Activated B cell treated with CpG ODN at 0.5 μM for 24 hours (primary cell): ENCODE results near the gene HAT1. TPM values are rescaled to one million over a fixed set of nuclear protein-coding genes. Genes with fewer than 3 reads are reported as not detected.

Experiments
- ATAC-seq: fragments of 200-7000 bp; cut with Tn5 transposase; one replicate; pipeline ENCODE4 v1.10.0; 2021; ENCODE audit warnings: low read depth, mild to moderate bottlenecking, moderate library complexity
- CTCF ChIA-PET: fragments of 350-600 bp; sonication (Branson Sonifier 250); formaldehyde crosslinking; loops from one replicate; lab custom pipeline; 2021; ENCODE audit warnings: antibody characterized with exemption; lab: Charles Lee
- POLR2A ChIA-PET: fragments of 350-600 bp; sonication (Branson Sonifier 250); formaldehyde crosslinking; loops from one replicate; lab custom pipeline; 2021; ENCODE audit warnings: antibody characterized with exemption; lab: Charles Lee
- DNase-seq: peaks from one replicate; pipeline ENCODE4 v3.0.0; 2022
- H3K27ac Mint-ChIP-seq: one replicate; pipeline ENCODE4 v1.8.0; 2020; ENCODE audit warnings: mixed read lengths
- H3K27me3 Mint-ChIP-seq: one replicate; pipeline ENCODE4 v1.8.0; 2021; ENCODE audit warnings: mixed read lengths
- H3K36me3 Mint-ChIP-seq: one replicate; pipeline ENCODE4 v1.8.0; 2021; ENCODE audit warnings: low read depth, mixed read lengths
- H3K4me1 Mint-ChIP-seq: one replicate; pipeline ENCODE4 v1.8.0; 2021; ENCODE audit warnings: mixed read lengths
- H3K4me3 Mint-ChIP-seq: one replicate; pipeline ENCODE4 v1.8.0; 2020; ENCODE audit warnings: mild to moderate bottlenecking, mixed read lengths
- H3K9me3 Mint-ChIP-seq: one replicate; pipeline ENCODE4 v1.8.0; 2020; ENCODE audit warnings: mixed read lengths
- CTCF ChIP-seq: fragments of 200-600 bp; IDR thresholded peaks from one replicate; pipeline ENCODE4 v1.8.0; 2022; ENCODE audit warnings: antibody characterized with exemption, mild to moderate bottlenecking
- intact Hi-C: fragments of 100-400 bp; cut with micrococcal nuclease; formaldehyde crosslinking; loops from one replicate; pipeline ENCODE4 v1.15.1; 2024
- total RNA-seq: library from RNA; stranded (reverse); gene quantifications from 2 replicates; pipeline ENCODE4 v1.2.3, GENCODE V29; 2022

Gene HAT1
- total RNA-seq, 1 donor from 2014 or later = 36.2 TPM

- POLR2A ChIA-PET = no interaction called here
- TF ChIP-seq CTCF = no peak
Measured at GRCh38 chr2:172009823-172010222, 87.6 kb downstream of the HAT1 start.

GRCh38 chr2:172011812-172012575 lies 89.7 kb downstream of the HAT1 start:
- Mint-ChIP-seq H3K4me3 (no peak overlapping the region), H3K9me3 (peaks cover 3% of the 10 kb centered on the region), H3K4me1 (peaks cover 5% of the 10 kb centered on the region), H3K27me3 (no peaks in the 10 kb centered on the region), H3K36me3 (peaks cover 6% of the 10 kb centered on the region), H3K27ac (no peak overlapping the region)
- POLR2A ChIA-PET = no interaction called here
- no peak for DNase-seq
- ATAC-seq = no peak
- intact Hi-C loops = no loop called here
- no peak for TF ChIP-seq CTCF
- CTCF ChIA-PET = no interaction called here

More at GRCh38 chr2:172009823-172010222, 87.6 kb downstream of the HAT1 start:
- Mint-ChIP-seq H3K4me1 (peaks cover 5% of the 10 kb centered on the region), H3K27ac (no peak overlapping the region), H3K4me3 (no peak overlapping the region), H3K36me3 (peaks cover 6% of the 10 kb centered on the region), H3K27me3 (no peaks in the 10 kb centered on the region), H3K9me3 (peaks cover 3% of the 10 kb centered on the region)
- DNase-seq (no peak), ATAC-seq (no peak)
- intact Hi-C loops = no loop called here
- CTCF ChIA-PET = no interaction called here

GRCh38 chr2:172012677-172013391 lies 90.6 kb downstream of the HAT1 start:
- no peak overlapping the region for H3K4me3 Mint-ChIP-seq
- H3K27ac Mint-ChIP-seq = no peak overlapping the region
- no peaks in the 10 kb centered on the region for H3K27me3 Mint-ChIP-seq
- no peaks in the 10 kb centered on the region for H3K9me3 Mint-ChIP-seq
- H3K36me3 Mint-ChIP-seq = peaks cover 3% of the 10 kb centered on the region
- ATAC-seq (no peak), DNase-seq (no peak)
- ChIA-PET CTCF (no interaction called here), POLR2A (no interaction called here)
- intact Hi-C loops = no loop called here
- H3K4me1 Mint-ChIP-seq = peaks cover 5% of the 10 kb centered on the region
- TF ChIP-seq CTCF = no peak

- DNase-seq = no peak
- H3K9me3 Mint-ChIP-seq = no peaks in the 10 kb centered on the region
- CTCF ChIA-PET = no interaction called here
- no peaks in the 10 kb centered on the region for H3K27me3 Mint-ChIP-seq
- intact Hi-C loops = no loop called here
- ATAC-seq = peak; percentile 25
- H3K27ac Mint-ChIP-seq = no peak overlapping the region
- no peak for TF ChIP-seq CTCF
- peaks cover 3% of the 10 kb centered on the region for H3K36me3 Mint-ChIP-seq
- POLR2A ChIA-PET = no interaction called here
- H3K4me1 Mint-ChIP-seq = peaks cover 5% of the 10 kb centered on the region
- H3K4me3 Mint-ChIP-seq = no peak overlapping the region
Measured at GRCh38 chr2:172013396-172013795, 91.1 kb downstream of the HAT1 start.
